NT2/D1 (cell line): ENCODE results near the gene HPD.

Experiments
- SUZ12 ChIP-seq: IDR thresholded peaks from 2 replicates; pipeline ENCODE4 v1.6.1; 2011; ENCODE audit not compliant: insufficient read length, insufficient read depth; ENCODE audit errors: extremely low read depth
- YY1 ChIP-seq: IDR thresholded peaks from 2 replicates; pipeline ENCODE4 v1.6.1; 2011; ENCODE audit not compliant: insufficient read length, insufficient read depth
- ZNF274 ChIP-seq: IDR thresholded peaks from 2 replicates; pipeline ENCODE4 v1.6.1; 2011; ENCODE audit warnings: mild to moderate bottlenecking, low read depth, low read length

GRCh38 chr12:121871467-121871866, 12.8 kb upstream of the HPD start:
- TF ChIP-seq YY1 (no peak), ZNF274 (no peak), SUZ12 (no peak)
